Measurements from ENCODE around the gene PPWD1. TPM values are rescaled to one million over a fixed set of nuclear protein-coding genes. Genes with fewer than 3 reads are reported as not detected.
A peak's percentile ranks its signal among the peaks of the same experiment; 100 is the strongest.
"Not testable (repeated sequence)": the region's sequence is repeated elsewhere in the genome, so short reads cannot be mapped to it uniquely, and the experiment has no call there.

Gene PPWD1
- total RNA-seq: 14.8 TPM

GRCh38 chr5:65562731-65563701 is at the start of gene PPWD1, which contains the start of gene CENPK:
PPWD1 (plus strand) TSS chr5:65563296; CDS start chr5:65563311, 15 bp downstream.
CENPK (minus strand) TSS chr5:65563168; CDS start chr5:65554907, 8,261 bp downstream.
- DNase-seq (ENCODE audit: low read depth in 2 of 3, low spot score in 2 of 3): peak; percentile 86 to 98 (median 96)

GRCh38 chr5:65525726-65526125 is 37.4 kb upstream of the PPWD1 start:
- no peak for DNase-seq (ENCODE audit: low read depth in 2 of 3, low spot score in 2 of 3)

GRCh38 chr5:65530904-65531303 is 32.2 kb upstream of the PPWD1 start:
- DNase-seq (ENCODE audit: low read depth in 2 of 3, low spot score in 2 of 3): no peak

- DNase-seq (ENCODE audit: low read depth in 2 of 3, low spot score in 2 of 3): no peak
Observed at GRCh38 chr5:65535529-65535987, 27.5 kb upstream of the PPWD1 start.

GRCh38 chr5:65539827-65540226 is 23.3 kb upstream of the PPWD1 start:
- DNase-seq (ENCODE audit: low read depth in 2 of 3, low spot score in 2 of 3): no peak

- no peak for DNase-seq (ENCODE audit: low read depth in 2 of 3, low spot score in 2 of 3)
Observed at GRCh38 chr5:65544473-65544872, 18.6 kb upstream of the PPWD1 start.

- DNase-seq (ENCODE audit: low read depth in 2 of 3, low spot score in 2 of 3): no peak
Observed at GRCh38 chr5:65546141-65546540, 17.0 kb upstream of the PPWD1 start.

- no peak for DNase-seq (ENCODE audit: low read depth in 2 of 3, low spot score in 2 of 3)
Observed at GRCh38 chr5:65548281-65548680, 14.8 kb upstream of the PPWD1 start.

GRCh38 chr5:65553941-65554340 is 9.2 kb upstream of the PPWD1 start:
- DNase-seq (ENCODE audit: low read depth in 2 of 3, low spot score in 2 of 3): no peak

- no peak for DNase-seq (ENCODE audit: low read depth in 2 of 3, low spot score in 2 of 3)
Observed at GRCh38 chr5:65555287-65555686, 7.8 kb upstream of the PPWD1 start.

- DNase-seq (ENCODE audit: low read depth in 2 of 3, low spot score in 2 of 3): no peak
Observed at GRCh38 chr5:65556181-65556580, 6.9 kb upstream of the PPWD1 start.

- DNase-seq (ENCODE audit: low read depth in 2 of 3, low spot score in 2 of 3): no peak
Observed at GRCh38 chr5:65556718-65557117, 6.4 kb upstream of the PPWD1 start.

- peak in 1 of 3 donors; percentile 9 for DNase-seq (ENCODE audit: low read depth in 2 of 3, low spot score in 2 of 3)
Observed at GRCh38 chr5:65563777-65564176, 681 bp downstream of the PPWD1 start.

- no peak for DNase-seq (ENCODE audit: low read depth in 2 of 3, low spot score in 2 of 3)
Observed at GRCh38 chr5:65566505-65566904, 3.4 kb downstream of the PPWD1 start.

- no peak for DNase-seq (ENCODE audit: low read depth in 2 of 3, low spot score in 2 of 3)
Observed at GRCh38 chr5:65570598-65571226, 7.6 kb downstream of the PPWD1 start.

- no peak for DNase-seq (ENCODE audit: low read depth in 2 of 3, low spot score in 2 of 3)
Observed at GRCh38 chr5:65577141-65577540, 14.0 kb downstream of the PPWD1 start.

GRCh38 chr5:65588694-65589093 is 25.6 kb downstream of the PPWD1 start:
- DNase-seq (ENCODE audit: low read depth in 2 of 3, low spot score in 2 of 3): peak in 1 of 3 donors; percentile 6

- not testable (repeated sequence) for DNase-seq (ENCODE audit: low read depth in 2 of 3, low spot score in 2 of 3)
Observed at GRCh38 chr5:65601761-65602160, 38.7 kb downstream of the PPWD1 start.

GRCh38 chr5:65611524-65611923 is 48.4 kb downstream of the PPWD1 start:
- no peak for DNase-seq (ENCODE audit: low read depth in 2 of 3, low spot score in 2 of 3)

- DNase-seq (ENCODE audit: low read depth in 2 of 3, low spot score in 2 of 3): no peak
Observed at GRCh38 chr5:65612298-65612907, 49.3 kb downstream of the PPWD1 start.

GRCh38 chr5:65620021-65620420 is 56.9 kb downstream of the PPWD1 start:
- DNase-seq (ENCODE audit: low read depth in 2 of 3, low spot score in 2 of 3): no peak
